SU-DHL-6 (cell line): ENCODE results near the gene NUP85.
A peak's percentile ranks its signal among the peaks of the same experiment; 100 is the strongest.

Source experiments
- H2AFZ ChIP-seq: fragments of 200-600 bp; sonication (generic); 2 replicates; pipeline ENCODE4 v1.6.1; 2014; ENCODE audit warnings: low read depth, mild to moderate bottlenecking, moderate library complexity, mixed read lengths, antibody characterized with exemption, low read length; ENCODE audit not compliant: severe bottlenecking
- H3F3A ChIP-seq: fragments of 200-600 bp; shearing (Covaris generic); 2 replicates; pipeline ENCODE4 v1.6.0; 2016; ENCODE audit warnings: antibody characterized with exemption, mild to moderate bottlenecking; ENCODE audit not compliant: insufficient read depth
- H3K27ac ChIP-seq: fragments of 200-600 bp; sonication (generic); 2 replicates; pipeline ENCODE4 v1.5.1; 2016; ENCODE audit warnings: low read depth, mild to moderate bottlenecking, low read length, moderate library complexity, mixed read lengths
- H3K27me3 ChIP-seq: fragments of 200-600 bp; sonication (generic), shearing (Covaris generic); 2 replicates; pipeline ENCODE4 v1.6.0; 2014; ENCODE audit warnings: mild to moderate bottlenecking, low read length
- H3K36me3 ChIP-seq: fragments of 200-600 bp; sonication (generic); 2 replicates; pipeline ENCODE4 v1.6.1; 2014; ENCODE audit warnings: mild to moderate bottlenecking, low read length, mixed read lengths
- H3K4me2 ChIP-seq: fragments of 300-600, 200-600 bp; shearing (Covaris generic), sonication (generic); 2 replicates; pipeline ENCODE4 v1.6.0; 2014; ENCODE audit warnings: low read length, low read depth, mild to moderate bottlenecking; ENCODE audit not compliant: poor library complexity, severe bottlenecking
- H3K4me3 ChIP-seq: fragments of 200-600 bp; sonication (generic); 2 replicates; pipeline ENCODE4 v1.5.1; 2014; ENCODE audit warnings: antibody characterized with exemption, low read length, mild to moderate bottlenecking, mixed read lengths; ENCODE audit not compliant: insufficient read depth, poor library complexity, severe bottlenecking
- H3K79me2 ChIP-seq: fragments of 200-600 bp; sonication (generic); 2 replicates; pipeline ENCODE4 v1.6.1; 2014; ENCODE audit warnings: mild to moderate bottlenecking, low read length, moderate library complexity; ENCODE audit not compliant: insufficient read depth
- H3K9ac ChIP-seq: fragments of 200-600 bp; sonication (generic); 2 replicates; pipeline ENCODE4 v1.7.0; 2014; ENCODE audit warnings: mild to moderate bottlenecking, low read length
- H3K9me2 ChIP-seq: fragments of 200-600 bp; sonication (generic); replicated peaks from 2 replicates; pipeline ENCODE4 v1.6.1; 2014; ENCODE audit warnings: low read length; ENCODE audit not compliant: insufficient read depth
- H3K9me3 ChIP-seq: fragments of 200-600 bp; sonication (generic); 2 replicates; pipeline ENCODE4 v1.6.1; 2014; ENCODE audit warnings: low read length, mixed read lengths; ENCODE audit not compliant: insufficient read depth
- H4K20me1 ChIP-seq: fragments of 200-600 bp; sonication (generic); 2 replicates; pipeline ENCODE4 v1.6.1; 2014; ENCODE audit warnings: low read depth, mild to moderate bottlenecking, antibody characterized with exemption, low read length, moderate library complexity, mixed read lengths
- EZH2phosphoT487 ChIP-seq: fragments of 200-600 bp; sonication (generic), shearing (Covaris generic); conservative IDR thresholded peaks from 2 replicates; pipeline ENCODE4 v1.6.1; 2018; ENCODE audit warnings: mild to moderate bottlenecking, antibody characterized with exemption, low read length, moderate library complexity, mixed read lengths
- TF ChIP-seq, protein P1 (sequence below): fragments of 200-600 bp; sonication (generic); IDR thresholded peaks from one replicate; pipeline ENCODE4 v1.5.1; 2017; ENCODE audit warnings: antibody characterized with exemption, mild to moderate bottlenecking, low read length, moderate library complexity; ENCODE audit not compliant: insufficient read depth, poor library complexity, severe bottlenecking

Gene NUP85

GRCh38 chr17:75181608-75182318, 23.7 kb upstream of the NUP85 start:
- H4K20me1 ChIP-seq: peaks cover 6% of the 10 kb centered on the region; the same call in 1 of the 2 replicates
- H3K4me3 ChIP-seq: peak overlapping the region; percentile 81
- H3K79me2 ChIP-seq: peaks cover 55% of the 10 kb centered on the region
- H3K4me2 ChIP-seq: peak overlapping the region; percentile 79
- peak overlapping the region; percentile 91 for H3K9ac ChIP-seq
- no peaks in the 10 kb centered on the region for H3K9me2 ChIP-seq
- peak overlapping the region; percentile 90 for H3K27ac ChIP-seq
- no peak overlapping the region for H2AFZ ChIP-seq
- no peaks in the 10 kb centered on the region for H3K27me3 ChIP-seq
- peaks cover 7% of the 10 kb centered on the region for H3F3A ChIP-seq
- no peaks in the 10 kb centered on the region for H3K9me3 ChIP-seq
- TF ChIP-seq, protein P1, sequence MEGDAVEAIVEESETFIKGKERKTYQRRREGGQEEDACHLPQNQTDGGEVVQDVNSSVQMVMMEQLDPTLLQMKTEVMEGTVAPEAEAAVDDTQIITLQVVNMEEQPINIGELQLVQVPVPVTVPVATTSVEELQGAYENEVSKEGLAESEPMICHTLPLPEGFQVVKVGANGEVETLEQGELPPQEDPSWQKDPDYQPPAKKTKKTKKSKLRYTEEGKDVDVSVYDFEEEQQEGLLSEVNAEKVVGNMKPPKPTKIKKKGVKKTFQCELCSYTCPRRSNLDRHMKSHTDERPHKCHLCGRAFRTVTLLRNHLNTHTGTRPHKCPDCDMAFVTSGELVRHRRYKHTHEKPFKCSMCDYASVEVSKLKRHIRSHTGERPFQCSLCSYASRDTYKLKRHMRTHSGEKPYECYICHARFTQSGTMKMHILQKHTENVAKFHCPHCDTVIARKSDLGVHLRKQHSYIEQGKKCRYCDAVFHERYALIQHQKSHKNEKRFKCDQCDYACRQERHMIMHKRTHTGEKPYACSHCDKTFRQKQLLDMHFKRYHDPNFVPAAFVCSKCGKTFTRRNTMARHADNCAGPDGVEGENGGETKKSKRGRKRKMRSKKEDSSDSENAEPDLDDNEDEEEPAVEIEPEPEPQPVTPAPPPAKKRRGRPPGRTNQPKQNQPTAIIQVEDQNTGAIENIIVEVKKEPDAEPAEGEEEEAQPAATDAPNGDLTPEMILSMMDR: no peak
- no peak for TF ChIP-seq EZH2phosphoT487
- peaks cover 8% of the 10 kb centered on the region for H3K36me3 ChIP-seq

DNA sequence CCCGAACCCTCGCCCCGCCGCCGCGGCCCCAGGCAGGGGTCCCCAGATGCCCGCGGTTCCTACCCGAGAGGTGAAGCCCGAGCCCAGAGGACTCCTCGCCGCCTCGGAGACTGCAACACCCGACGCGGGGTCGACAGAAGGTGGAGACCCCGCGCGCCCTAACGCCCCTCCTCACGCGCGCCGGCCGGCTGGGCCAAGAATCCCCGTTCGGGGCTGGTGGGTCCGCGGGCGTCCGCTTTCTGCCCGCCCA, 23.2 kb upstream of the NUP85 start:
- no peak overlapping the region for H2AFZ ChIP-seq
- H3K27me3 ChIP-seq: no peaks in the 10 kb centered on the region
- H3F3A ChIP-seq: peaks cover 7% of the 10 kb centered on the region
- peak overlapping the region; percentile 91 for H3K9ac ChIP-seq
- no peaks in the 10 kb centered on the region for H3K9me2 ChIP-seq
- TF ChIP-seq, protein P1: no peak
- TF ChIP-seq EZH2phosphoT487: no peak
- H3K9me3 ChIP-seq: no peaks in the 10 kb centered on the region
- peak overlapping the region; percentile 90 for H3K27ac ChIP-seq
- peaks cover 6% of the 10 kb centered on the region; the same call in 1 of the 2 replicates for H4K20me1 ChIP-seq
- peak overlapping the region; percentile 81 for H3K4me3 ChIP-seq
- H3K79me2 ChIP-seq: peaks cover 51% of the 10 kb centered on the region
- H3K4me2 ChIP-seq: peak overlapping the region; percentile 79
- H3K36me3 ChIP-seq: peaks cover 8% of the 10 kb centered on the region; the same call in 1 of the 2 replicates

GRCh38 chr17:75182569-75183436, 22.7 kb upstream of the NUP85 start, which contains the start of gene SUMO2:
TSS of gene SUMO2 (minus strand) at chr17:75182959. CDS start at chr17:75182834, 125 bp downstream.
- TF ChIP-seq EZH2phosphoT487: no peak
- TF ChIP-seq, protein P1: no peak
- peaks cover 45% of the 10 kb centered on the region for H3K79me2 ChIP-seq

More at GRCh38 chr17:75182569-75183436, 22.7 kb upstream of the NUP85 start, which contains the start of gene SUMO2:
- Histone ChIP-seq H3K9me3 (no peaks in the 10 kb centered on the region), H3K36me3 (peaks cover 8% of the 10 kb centered on the region; the same call in 1 of the 2 replicates), H3K4me3 (peak within 1 kb of the TSS; percentile 81), H2AFZ (peak within 1 kb of the TSS; percentile 23), H3K9ac (peak within 1 kb of the TSS; percentile 91), H3K9me2 (no peaks in the 10 kb centered on the region), H4K20me1 (peaks cover 6% of the 10 kb centered on the region; the same call in 1 of the 2 replicates), H3K4me2 (peak within 1 kb of the TSS; percentile 79), H3F3A (peaks cover 7% of the 10 kb centered on the region), H3K27ac (peak within 1 kb of the TSS; percentile 90), H3K27me3 (no peaks in the 10 kb centered on the region)
